GM12864 (cell line): ENCODE results near the gene GALNTL6.

Experiments used
- DNase-seq: peaks from one replicate; pipeline ENCODE4 v3.0.0-alpha.2; 2011; ENCODE audit warnings: low read depth
- H3K4me3 ChIP-seq: 2 replicates; pipeline ENCODE4 v1.5.1; 2011; ENCODE audit warnings: mild to moderate bottlenecking, low read depth, low read length, control low read depth
- TF ChIP-seq, protein P1 (sequence below): IDR thresholded peaks from 2 replicates; pipeline ENCODE4 v1.5.1; 2011; ENCODE audit warnings: low read depth, mild to moderate bottlenecking, moderate library complexity, low read length, control low read depth, inconsistent platforms; ENCODE audit errors: missing control alignments

GALNTL6 gene

DNA sequence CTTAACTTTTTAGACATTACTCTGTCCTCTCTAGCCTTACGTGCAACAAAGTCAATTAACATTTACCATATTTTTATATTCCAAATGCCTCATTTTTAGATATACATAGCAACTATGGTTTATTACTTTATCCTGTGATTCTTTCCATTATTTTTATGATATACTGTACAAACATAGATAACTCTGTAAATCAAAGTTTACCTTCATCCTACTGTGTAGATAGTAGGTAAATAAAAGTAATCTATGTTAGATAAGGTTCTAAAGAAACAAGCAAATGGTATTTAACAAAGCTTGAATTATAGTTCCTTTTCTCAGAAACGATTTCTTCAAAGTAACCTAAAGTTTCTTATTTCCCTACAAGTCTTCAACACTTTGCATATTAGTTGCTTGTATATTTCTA is 350.0 kb downstream of the GALNTL6 start:
- no peak overlapping the region for H3K4me3 ChIP-seq
- TF ChIP-seq, protein P1, sequence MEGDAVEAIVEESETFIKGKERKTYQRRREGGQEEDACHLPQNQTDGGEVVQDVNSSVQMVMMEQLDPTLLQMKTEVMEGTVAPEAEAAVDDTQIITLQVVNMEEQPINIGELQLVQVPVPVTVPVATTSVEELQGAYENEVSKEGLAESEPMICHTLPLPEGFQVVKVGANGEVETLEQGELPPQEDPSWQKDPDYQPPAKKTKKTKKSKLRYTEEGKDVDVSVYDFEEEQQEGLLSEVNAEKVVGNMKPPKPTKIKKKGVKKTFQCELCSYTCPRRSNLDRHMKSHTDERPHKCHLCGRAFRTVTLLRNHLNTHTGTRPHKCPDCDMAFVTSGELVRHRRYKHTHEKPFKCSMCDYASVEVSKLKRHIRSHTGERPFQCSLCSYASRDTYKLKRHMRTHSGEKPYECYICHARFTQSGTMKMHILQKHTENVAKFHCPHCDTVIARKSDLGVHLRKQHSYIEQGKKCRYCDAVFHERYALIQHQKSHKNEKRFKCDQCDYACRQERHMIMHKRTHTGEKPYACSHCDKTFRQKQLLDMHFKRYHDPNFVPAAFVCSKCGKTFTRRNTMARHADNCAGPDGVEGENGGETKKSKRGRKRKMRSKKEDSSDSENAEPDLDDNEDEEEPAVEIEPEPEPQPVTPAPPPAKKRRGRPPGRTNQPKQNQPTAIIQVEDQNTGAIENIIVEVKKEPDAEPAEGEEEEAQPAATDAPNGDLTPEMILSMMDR, result no peak
- DNase-seq, result no peak

DNA sequence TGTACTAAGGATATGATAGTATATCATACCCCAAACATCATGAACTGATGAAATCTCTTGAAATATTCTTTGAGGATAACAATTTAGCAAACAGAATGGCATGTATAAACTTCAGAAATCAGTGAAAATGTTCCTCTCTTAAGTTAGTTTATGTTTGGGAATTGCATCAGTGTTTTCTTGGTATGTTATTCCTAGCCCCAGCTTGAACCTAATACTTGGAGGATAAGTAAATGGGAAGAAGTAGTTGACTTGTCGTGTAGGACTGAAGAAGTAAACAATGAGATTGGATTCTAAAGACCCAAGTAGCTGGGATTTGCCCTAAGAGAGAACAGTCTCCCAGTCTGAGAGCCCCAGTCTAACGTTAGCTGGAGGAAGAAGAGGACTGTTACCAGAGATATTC is 355.7 kb downstream of the GALNTL6 start:
- DNase-seq, result no peak
- H3K4me3 ChIP-seq, result no peak overlapping the region
- TF ChIP-seq, protein P1, result no peak

DNA sequence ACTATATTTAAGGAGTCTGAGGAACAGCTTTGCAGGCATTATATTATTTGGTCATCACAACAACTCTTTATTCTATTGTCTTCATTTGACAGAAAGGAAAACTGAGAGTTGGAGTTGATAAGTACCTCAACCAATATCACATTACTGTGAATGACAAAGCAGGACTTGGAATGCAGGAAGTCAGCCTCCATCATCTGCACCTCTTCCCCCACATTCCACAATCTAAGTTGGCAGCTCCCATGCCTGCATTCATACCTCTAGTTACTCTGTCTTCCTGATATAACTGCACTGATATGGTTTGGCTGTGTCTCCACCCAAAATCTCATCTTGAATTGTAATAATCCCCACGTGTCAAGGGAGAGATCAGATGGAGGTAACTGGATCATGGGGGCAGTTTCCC is 356.7 kb downstream of the GALNTL6 start:
- no peak overlapping the region for H3K4me3 ChIP-seq
- TF ChIP-seq, protein P1, result no peak
- no peak for DNase-seq

DNA sequence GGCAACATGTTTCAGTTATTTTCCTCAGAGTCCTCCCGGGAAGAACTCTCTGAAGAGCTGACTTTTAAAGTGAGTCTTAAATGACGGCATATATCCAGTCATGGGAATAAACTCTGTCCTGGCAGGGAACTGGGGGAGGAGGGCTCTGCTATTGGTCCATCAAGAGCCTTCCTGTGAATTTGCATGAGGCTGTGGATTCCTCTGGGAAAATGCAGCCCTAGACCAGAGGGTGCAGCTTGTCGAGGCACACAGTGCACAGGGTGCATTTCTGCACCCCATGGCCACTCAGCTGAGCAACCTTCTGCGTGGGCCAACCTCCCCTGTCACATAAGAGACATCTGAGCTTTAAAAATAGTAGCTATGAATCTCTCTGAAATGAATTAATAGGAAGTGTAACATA is 360.0 kb downstream of the GALNTL6 start:
- TF ChIP-seq, protein P1, result no peak
- H3K4me3 ChIP-seq, result no peak overlapping the region
- no peak for DNase-seq

DNA sequence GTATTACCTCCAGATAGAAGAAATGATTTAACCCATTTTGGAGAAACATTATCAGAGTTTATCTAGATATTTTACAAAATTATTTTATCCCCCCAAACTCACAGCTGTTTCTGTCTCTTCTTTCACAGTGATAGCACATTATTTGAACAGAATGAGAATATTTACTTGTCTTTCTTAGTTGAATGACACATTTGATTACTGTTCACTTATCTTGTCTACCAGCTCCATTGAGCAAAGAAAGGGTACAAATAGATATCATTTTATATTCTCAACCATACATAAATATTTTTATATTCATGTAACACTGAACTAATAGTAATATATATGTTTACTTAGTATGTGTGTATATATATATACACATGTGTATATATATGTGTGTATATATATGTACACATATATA is 364.2 kb downstream of the GALNTL6 start:
- no peak overlapping the region for H3K4me3 ChIP-seq
- DNase-seq, result no peak
- TF ChIP-seq, protein P1, result no peak

DNA sequence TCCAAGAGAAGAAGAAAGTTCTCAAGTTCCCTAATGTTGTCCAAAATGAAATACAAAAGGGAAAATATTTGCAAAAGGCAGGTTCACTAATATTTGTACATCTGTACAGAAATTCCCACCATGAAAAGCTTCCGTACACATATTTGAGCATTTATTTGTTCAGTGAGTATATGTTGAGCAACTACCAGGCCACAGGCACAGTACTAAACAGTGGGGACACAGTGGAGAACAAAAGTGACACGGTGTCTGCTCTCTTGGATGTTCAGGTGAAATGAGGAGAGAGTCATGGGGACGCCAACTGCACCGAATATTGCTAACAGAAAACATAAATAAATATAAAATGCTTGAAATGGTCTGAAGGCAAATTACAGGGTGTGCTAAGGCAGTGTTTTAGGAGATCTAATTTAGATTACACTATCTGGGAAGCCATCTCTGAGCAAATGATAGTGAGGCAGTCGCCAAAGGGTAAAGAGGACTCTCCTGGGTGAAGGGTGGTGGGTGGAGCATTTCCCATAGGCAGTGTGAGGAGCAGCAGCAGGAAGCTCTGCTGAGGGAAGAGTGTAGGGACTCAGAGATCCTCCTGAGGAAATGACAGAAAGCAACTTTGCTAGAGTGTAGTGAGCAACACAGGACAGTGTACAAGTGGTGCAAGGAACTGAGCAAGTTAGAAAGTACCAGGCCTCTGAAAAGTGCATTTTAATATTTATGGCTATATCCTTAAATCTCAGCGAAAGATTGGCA is 375.2 kb downstream of the GALNTL6 start:
- DNase-seq, result no peak
- H3K4me3 ChIP-seq, result no peak overlapping the region
- TF ChIP-seq, protein P1, result no peak

DNA sequence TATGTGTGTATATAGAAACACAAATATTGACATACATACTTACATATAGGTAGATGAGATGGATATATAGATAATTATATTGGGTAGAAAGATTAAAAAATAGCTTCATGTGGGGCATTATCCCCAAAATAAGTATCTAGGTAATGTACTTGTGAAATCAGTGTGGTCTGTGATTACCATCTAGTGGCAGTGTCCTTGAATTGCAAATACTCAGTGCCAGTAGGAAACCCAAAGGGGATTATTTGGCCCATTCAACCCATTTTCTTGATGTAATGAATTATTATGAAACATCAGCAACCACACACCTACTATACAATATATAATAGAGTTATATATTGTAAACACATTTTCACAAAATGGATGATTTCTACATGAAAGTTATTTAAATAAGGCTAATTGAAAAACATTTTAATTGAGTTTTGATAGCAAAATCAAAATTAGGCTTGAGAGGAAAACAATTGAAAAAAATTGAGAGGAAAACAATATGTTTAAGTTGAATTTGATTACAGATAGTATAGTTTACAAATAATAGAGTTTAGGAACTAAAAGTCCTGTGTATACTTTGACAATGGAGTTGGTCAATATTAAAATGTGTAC is 389.4 kb downstream of the GALNTL6 start:
- TF ChIP-seq, protein P1, result peak; percentile 55
- H3K4me3 ChIP-seq, result no peak overlapping the region
- peak; percentile 8 for DNase-seq
